ENCODE data around the gene TDP2. TPM values are rescaled to one million over a fixed set of nuclear protein-coding genes. Genes with fewer than 3 reads are reported as not detected.
A peak's percentile ranks its signal among the peaks of the same experiment; 100 is the strongest.

The TDP2 gene
- total RNA-seq, 1 experiment from 2014 or later = 30.2 TPM

GRCh38 chr6:24644377-24644776 lies 22.3 kb downstream of the TDP2 start (continued):
- TF ChIP-seq, protein P1, sequence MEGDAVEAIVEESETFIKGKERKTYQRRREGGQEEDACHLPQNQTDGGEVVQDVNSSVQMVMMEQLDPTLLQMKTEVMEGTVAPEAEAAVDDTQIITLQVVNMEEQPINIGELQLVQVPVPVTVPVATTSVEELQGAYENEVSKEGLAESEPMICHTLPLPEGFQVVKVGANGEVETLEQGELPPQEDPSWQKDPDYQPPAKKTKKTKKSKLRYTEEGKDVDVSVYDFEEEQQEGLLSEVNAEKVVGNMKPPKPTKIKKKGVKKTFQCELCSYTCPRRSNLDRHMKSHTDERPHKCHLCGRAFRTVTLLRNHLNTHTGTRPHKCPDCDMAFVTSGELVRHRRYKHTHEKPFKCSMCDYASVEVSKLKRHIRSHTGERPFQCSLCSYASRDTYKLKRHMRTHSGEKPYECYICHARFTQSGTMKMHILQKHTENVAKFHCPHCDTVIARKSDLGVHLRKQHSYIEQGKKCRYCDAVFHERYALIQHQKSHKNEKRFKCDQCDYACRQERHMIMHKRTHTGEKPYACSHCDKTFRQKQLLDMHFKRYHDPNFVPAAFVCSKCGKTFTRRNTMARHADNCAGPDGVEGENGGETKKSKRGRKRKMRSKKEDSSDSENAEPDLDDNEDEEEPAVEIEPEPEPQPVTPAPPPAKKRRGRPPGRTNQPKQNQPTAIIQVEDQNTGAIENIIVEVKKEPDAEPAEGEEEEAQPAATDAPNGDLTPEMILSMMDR (IDR thresholded peaks at IDR 0.05 in 2 of 3, conservative IDR thresholded peaks at IDR 0.05 in 1 of 3; ENCODE audit: borderline replicate concordance in 1 of 3, insufficient read depth in 1 of 3, low read depth in 2 of 3, low read length in 2 of 3) = no peak

DNA sequence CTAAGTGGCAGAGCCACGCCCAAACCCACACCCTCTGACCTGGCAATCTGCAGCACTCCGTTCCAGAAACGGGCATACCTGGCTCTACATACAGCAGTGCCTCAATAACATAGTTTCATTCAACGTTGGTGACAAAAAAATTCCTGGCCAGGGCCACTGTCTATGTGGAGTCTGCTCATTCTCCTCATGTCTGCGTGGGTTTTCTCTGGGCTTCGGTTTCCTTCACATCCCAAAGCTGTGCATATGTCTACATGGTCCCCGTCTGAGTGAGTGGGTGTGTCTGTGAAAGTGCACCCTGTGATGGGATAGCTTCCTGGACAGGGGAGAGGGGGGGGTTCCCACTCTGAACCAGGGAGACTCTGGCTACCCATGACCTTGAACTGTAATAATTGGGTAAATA lies 22.8 kb downstream of the TDP2 start:
- Histone ChIP-seq H3K9ac (ENCODE audit: low read length) (no peak overlapping the region), H3K36me3 (ENCODE audit: control insufficient read depth in 1 of 2, insufficient read depth in 2 of 2, low read length in 2 of 2) (no peaks in the 10 kb centered on the region), H4K20me1 (ENCODE audit: insufficient read depth) (no peaks in the 10 kb centered on the region), H3K4me2 (ENCODE audit: low read length) (peak overlapping the region; percentile 63), H2AFZ (ENCODE audit: low read depth, low read length, poor library complexity, severe bottlenecking) (peak overlapping the region; percentile 84), H3K27me3 (ENCODE audit: insufficient read depth, low read length) (no peaks in the 10 kb centered on the region), H3K4me1 (ENCODE audit: control insufficient read depth in 1 of 2, insufficient read depth in 2 of 2, low read length in 2 of 2) (peaks cover 17 to 32% of the 10 kb centered on the region in 2 experiments), H3K79me2 (ENCODE audit: insufficient read depth, low read length) (no peaks in the 10 kb centered on the region), H3K4me3 (replicated peaks in 1 of 2; ENCODE audit: low read depth in 1 of 2, low read length in 2 of 2) (0 out of 4 replicates have a peak overlapping the region, but pooled peaks of 1 of the 2 experiments have one; percentile 20), H3K27ac (ENCODE audit: low read depth, low read length) (no peak overlapping the region), H3K9me3 (ENCODE audit: control insufficient read depth in 1 of 2, insufficient read depth in 1 of 2, low read depth in 1 of 2, low read length in 2 of 2) (0 out of 4 replicates have a peak, but pooled peaks cover 0 to 3% of the 10 kb centered on the region in 2 experiments), H3K9me2 (ENCODE audit: insufficient read depth) (no peaks in the 10 kb centered on the region)
- intact Hi-C loops (cut with micrococcal nuclease) = no loop called here
- no peak for TF ChIP-seq EZH2phosphoT487 (IDR thresholded peaks at IDR 0.05; ENCODE audit: borderline replicate concordance)
- no peak for TF ChIP-seq SRF (IDR thresholded peaks at IDR 0.05; ENCODE audit: low read depth)
- no peak for TF ChIP-seq SIN3A (IDR thresholded peaks at IDR 0.05; ENCODE audit: low read depth)
- TF ChIP-seq EGR1 (IDR thresholded peaks at IDR 0.05; ENCODE audit: low read depth) = no peak
- TF ChIP-seq CEBPB (IDR thresholded peaks at IDR 0.05; ENCODE audit: low read depth) = no peak
- no peak for TF ChIP-seq POLR2AphosphoS5 (IDR thresholded peaks at IDR 0.05; ENCODE audit: low read depth, low read length)
- DNase-seq (ENCODE audit: low read depth, low spot score) (no peak), ATAC-seq (no peak)
- no TSS peak for BruUV-seq (replicated peaks)
- POLR2A ChIA-PET = no interaction called here
- CTCF ChIA-PET = no interaction called here
- RAD21 ChIA-PET (ENCODE audit: low non-redundant PET in 1 of 2, low total read pairs in 2 of 2, uncharacterized antibody in 2 of 2, unreplicated experiment in 2 of 2) = no interaction called here

Measured in HCT116 (cell line).